Lower lobe of right lung (tissue), 2 donors: Measurements from ENCODE around the gene FMN1. TPM values are rescaled to one million over a fixed set of nuclear protein-coding genes. Genes with fewer than 3 reads are reported as not detected.

Source experiments
- ATAC-seq, 2 donors: fragments of 200-7000 bp; cut with Tn5 transposase; one replicate each; pipeline ENCODE4 v1.9.1; 2020 to 2022; ENCODE audit warnings: mild to moderate bottlenecking in 2 of 2, moderate library complexity in 2 of 2
- DNase-seq: peaks from one replicate; pipeline ENCODE4 v3.0.0-alpha.2; 2020
- H3K27ac ChIP-seq: fragments of 200-600 bp; one replicate; pipeline ENCODE4 v1.8.0; 2022
- H3K27me3 ChIP-seq: fragments of 200-600 bp; one replicate; pipeline ENCODE4 v1.8.0; 2022; ENCODE audit warnings: low read depth
- H3K36me3 ChIP-seq: fragments of 200-600 bp; one replicate; pipeline ENCODE4 v1.8.0; 2022; ENCODE audit warnings: mild to moderate bottlenecking
- H3K4me1 ChIP-seq: fragments of 200-600 bp; one replicate; pipeline ENCODE4 v1.8.0; 2022
- H3K4me3 ChIP-seq: fragments of 200-600 bp; one replicate; pipeline ENCODE4 v1.8.0; 2022; ENCODE audit warnings: mild to moderate bottlenecking
- H3K9me3 ChIP-seq: fragments of 200-600 bp; one replicate; pipeline ENCODE4 v1.8.0; 2022
- intact Hi-C: fragments of 100-400 bp; cut with DNase I; formaldehyde crosslinking; loops from one replicate; pipeline ENCODE4 v1.11.0; 2022
- total RNA-seq: library from RNA; stranded (reverse); fragmentation: NEBNext Ultra II Directional; extraction: Animal tissue kit (Norgen Biotek cat#: 25700); gene quantifications from one replicate; pipeline ENCODE4 v1.2.1, GENCODE V29; 2021
- TF ChIP-seq, protein P1 (sequence below): fragments of 200-600 bp; IDR thresholded peaks from one replicate; pipeline ENCODE4 v1.8.0; 2022; ENCODE audit warnings: antibody characterized with exemption, mild to moderate bottlenecking
- donor health status: DM: no; HTN: yes; CAD: no; lungs with severe emphysema.

FMN1 gene
- total RNA-seq, 1 donor from 2014 or later: 38.8 TPM

DNA sequence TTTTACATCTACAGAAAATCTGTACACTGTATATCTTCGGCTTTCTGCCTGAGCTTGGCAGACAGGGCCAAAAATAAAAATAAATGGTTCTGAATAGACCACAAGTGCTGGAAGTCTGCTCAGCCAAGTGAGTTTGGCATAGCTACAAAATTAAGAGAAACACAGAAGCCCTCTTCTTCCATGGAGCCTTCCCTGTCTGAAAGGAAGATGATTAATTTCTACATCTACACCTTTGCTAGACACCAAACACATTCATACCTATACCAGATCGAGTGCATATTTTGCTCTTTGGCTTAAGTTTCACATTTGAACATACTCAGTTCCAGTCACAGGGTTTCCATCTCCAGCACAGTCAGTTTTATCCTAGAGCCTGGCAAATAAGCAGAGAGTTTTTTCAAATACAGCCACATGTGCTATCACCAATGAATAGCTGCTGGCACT is 252.1 kb downstream of the FMN1 start:
- Histone ChIP-seq H3K27me3 (no peaks in the 10 kb centered on the region), H3K36me3 (no peaks in the 10 kb centered on the region), H3K9me3 (no peaks in the 10 kb centered on the region), H3K4me1 (no peaks in the 10 kb centered on the region), H3K27ac (no peak overlapping the region), H3K4me3 (no peak overlapping the region)
- ATAC-seq: no peak
- intact Hi-C loops: no loop called here
- DNase-seq: no peak
- TF ChIP-seq, protein P1, sequence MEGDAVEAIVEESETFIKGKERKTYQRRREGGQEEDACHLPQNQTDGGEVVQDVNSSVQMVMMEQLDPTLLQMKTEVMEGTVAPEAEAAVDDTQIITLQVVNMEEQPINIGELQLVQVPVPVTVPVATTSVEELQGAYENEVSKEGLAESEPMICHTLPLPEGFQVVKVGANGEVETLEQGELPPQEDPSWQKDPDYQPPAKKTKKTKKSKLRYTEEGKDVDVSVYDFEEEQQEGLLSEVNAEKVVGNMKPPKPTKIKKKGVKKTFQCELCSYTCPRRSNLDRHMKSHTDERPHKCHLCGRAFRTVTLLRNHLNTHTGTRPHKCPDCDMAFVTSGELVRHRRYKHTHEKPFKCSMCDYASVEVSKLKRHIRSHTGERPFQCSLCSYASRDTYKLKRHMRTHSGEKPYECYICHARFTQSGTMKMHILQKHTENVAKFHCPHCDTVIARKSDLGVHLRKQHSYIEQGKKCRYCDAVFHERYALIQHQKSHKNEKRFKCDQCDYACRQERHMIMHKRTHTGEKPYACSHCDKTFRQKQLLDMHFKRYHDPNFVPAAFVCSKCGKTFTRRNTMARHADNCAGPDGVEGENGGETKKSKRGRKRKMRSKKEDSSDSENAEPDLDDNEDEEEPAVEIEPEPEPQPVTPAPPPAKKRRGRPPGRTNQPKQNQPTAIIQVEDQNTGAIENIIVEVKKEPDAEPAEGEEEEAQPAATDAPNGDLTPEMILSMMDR: no peak

- Histone ChIP-seq H3K36me3 (no peaks in the 10 kb centered on the region), H3K27ac (no peak overlapping the region), H3K4me1 (no peaks in the 10 kb centered on the region), H3K27me3 (no peaks in the 10 kb centered on the region), H3K4me3 (no peak overlapping the region), H3K9me3 (no peaks in the 10 kb centered on the region)
- TF ChIP-seq, protein P1: no peak
- ATAC-seq (no peak), DNase-seq (no peak)
- intact Hi-C loops: no loop called here
Measured at GRCh38 chr15:32941823-32942222, 252.7 kb downstream of the FMN1 start.

GRCh38 chr15:32936976-32937375 is 257.5 kb downstream of the FMN1 start:
- Histone ChIP-seq H3K4me1 (no peaks in the 10 kb centered on the region), H3K27ac (no peak overlapping the region), H3K9me3 (no peaks in the 10 kb centered on the region), H3K36me3 (no peaks in the 10 kb centered on the region), H3K4me3 (no peak overlapping the region), H3K27me3 (no peaks in the 10 kb centered on the region)
- TF ChIP-seq, protein P1: no peak
- intact Hi-C loops: no loop called here
- no peak for DNase-seq
- no peak for ATAC-seq

- TF ChIP-seq, protein P1: peak; percentile 34
- intact Hi-C loops: no loop called here
- peak in 1 of 2 donors; percentile 33 for ATAC-seq
Measured at GRCh38 chr15:32936283-32936918, 258.1 kb downstream of the FMN1 start.

DNA sequence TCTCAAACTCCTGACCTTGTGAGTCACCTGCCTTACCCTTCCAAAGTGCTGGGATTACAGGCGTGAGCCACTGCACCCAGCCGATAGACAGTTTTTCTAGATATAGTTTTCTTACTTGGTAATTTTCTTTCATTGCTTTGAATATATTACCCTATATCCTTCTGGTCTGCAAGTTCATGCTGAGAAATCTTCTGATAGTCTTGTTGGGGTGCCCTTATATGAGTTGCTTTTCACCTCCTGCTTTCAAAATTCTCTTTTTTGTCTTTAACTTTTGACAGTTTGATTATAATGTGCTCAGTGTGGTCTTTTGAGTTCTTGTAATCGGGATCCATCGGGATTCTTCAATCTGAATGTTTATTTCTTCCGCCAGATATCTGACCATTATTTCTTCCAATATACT is 259.4 kb downstream of the FMN1 start:
- no peaks in the 10 kb centered on the region for H3K27me3 ChIP-seq
- H3K36me3 ChIP-seq: no peaks in the 10 kb centered on the region
- intact Hi-C loops: no loop called here
- no peak overlapping the region for H3K4me3 ChIP-seq
- no peak for ATAC-seq
- H3K4me1 ChIP-seq: no peaks in the 10 kb centered on the region
- DNase-seq: no peak
- TF ChIP-seq, protein P1: no peak
- H3K9me3 ChIP-seq: no peaks in the 10 kb centered on the region
- no peak overlapping the region for H3K27ac ChIP-seq

More at GRCh38 chr15:32936283-32936918, 258.1 kb downstream of the FMN1 start:
- no peaks in the 10 kb centered on the region for H3K27me3 ChIP-seq
- H3K4me3 ChIP-seq: no peak overlapping the region
- H3K9me3 ChIP-seq: no peaks in the 10 kb centered on the region
- H3K36me3 ChIP-seq: no peaks in the 10 kb centered on the region
- H3K4me1 ChIP-seq: no peaks in the 10 kb centered on the region
- H3K27ac ChIP-seq: no peak overlapping the region
- DNase-seq: no peak
